ENCODE data around the gene NEK6.

NEK6 gene

DNA sequence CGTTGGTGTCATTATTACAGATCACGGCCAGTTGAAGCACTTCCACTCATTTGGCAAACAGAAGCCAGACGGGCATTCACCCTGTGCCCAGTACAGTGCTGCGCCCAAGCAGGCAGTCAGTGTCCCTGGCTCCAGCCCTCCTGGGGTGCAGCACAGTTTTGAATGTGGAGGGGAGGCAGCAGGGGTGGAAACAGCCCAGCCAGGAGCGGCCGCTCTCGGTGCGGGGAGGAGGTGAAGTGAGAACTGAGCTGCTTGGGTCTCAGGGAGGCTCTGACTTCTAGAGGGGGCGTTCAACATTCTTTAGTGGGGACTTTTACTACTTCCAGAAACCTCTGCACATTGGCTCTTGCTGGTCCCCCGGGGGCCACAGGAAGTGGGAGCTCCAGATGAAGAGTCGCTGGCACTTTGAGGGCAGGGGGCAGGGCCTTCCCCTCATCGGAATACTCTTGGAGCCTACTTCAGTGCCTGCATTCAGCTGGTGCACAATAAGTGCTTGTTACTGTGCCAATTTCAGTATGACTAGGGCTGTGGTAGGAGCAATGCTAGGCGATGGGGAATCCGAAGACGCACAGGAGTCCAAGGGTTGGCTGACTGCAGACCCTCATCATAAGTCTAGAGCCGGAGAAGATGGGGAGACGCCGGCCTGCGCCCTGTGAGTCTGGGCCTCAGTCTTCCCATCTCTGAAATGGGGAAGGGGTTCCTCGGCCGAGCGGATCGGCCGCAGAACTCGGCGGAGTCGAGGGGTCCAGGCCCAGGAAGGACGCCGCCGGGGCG lies 492 bp upstream of the NEK6 start (continued):
- TF ChIP-seq PATZ1 (CRISPR knock-in tag; IDR thresholded peaks at IDR 0.05; ENCODE audit: borderline replicate concordance) (no peak), ZNF8 (CRISPR knock-in tag; IDR thresholded peaks at IDR 0.05) (no peak), TOX (CRISPR knock-in tag; IDR thresholded peaks at IDR 0.05; ENCODE audit: borderline replicate concordance) (no peak), PPARA (CRISPR knock-in tag; IDR thresholded peaks at IDR 0.05; ENCODE audit: borderline replicate concordance) (no peak), RARB (CRISPR knock-in tag; IDR thresholded peaks at IDR 0.05) (no peak), ZFP30 (CRISPR knock-in tag; IDR thresholded peaks at IDR 0.05) (no peak), SNAI2 (CRISPR knock-in tag; IDR thresholded peaks at IDR 0.05) (no peak), ARNTL (CRISPR knock-in tag; IDR thresholded peaks at IDR 0.05; ENCODE audit: borderline replicate concordance, low read depth) (no peak), ZNF70 (CRISPR knock-in tag; IDR thresholded peaks at IDR 0.05) (no peak), ZC3H10 (CRISPR knock-in tag; IDR thresholded peaks at IDR 0.05) (no peak), ZNF565 (CRISPR knock-in tag; conservative IDR thresholded peaks at IDR 0.05; ENCODE audit: low read depth) (no peak), ESRRG (CRISPR knock-in tag; IDR thresholded peaks at IDR 0.05) (no peak), TCF4 (CRISPR knock-in tag; IDR thresholded peaks at IDR 0.05; ENCODE audit: borderline replicate concordance) (no peak)
- TF ChIP-seq, protein P1, sequence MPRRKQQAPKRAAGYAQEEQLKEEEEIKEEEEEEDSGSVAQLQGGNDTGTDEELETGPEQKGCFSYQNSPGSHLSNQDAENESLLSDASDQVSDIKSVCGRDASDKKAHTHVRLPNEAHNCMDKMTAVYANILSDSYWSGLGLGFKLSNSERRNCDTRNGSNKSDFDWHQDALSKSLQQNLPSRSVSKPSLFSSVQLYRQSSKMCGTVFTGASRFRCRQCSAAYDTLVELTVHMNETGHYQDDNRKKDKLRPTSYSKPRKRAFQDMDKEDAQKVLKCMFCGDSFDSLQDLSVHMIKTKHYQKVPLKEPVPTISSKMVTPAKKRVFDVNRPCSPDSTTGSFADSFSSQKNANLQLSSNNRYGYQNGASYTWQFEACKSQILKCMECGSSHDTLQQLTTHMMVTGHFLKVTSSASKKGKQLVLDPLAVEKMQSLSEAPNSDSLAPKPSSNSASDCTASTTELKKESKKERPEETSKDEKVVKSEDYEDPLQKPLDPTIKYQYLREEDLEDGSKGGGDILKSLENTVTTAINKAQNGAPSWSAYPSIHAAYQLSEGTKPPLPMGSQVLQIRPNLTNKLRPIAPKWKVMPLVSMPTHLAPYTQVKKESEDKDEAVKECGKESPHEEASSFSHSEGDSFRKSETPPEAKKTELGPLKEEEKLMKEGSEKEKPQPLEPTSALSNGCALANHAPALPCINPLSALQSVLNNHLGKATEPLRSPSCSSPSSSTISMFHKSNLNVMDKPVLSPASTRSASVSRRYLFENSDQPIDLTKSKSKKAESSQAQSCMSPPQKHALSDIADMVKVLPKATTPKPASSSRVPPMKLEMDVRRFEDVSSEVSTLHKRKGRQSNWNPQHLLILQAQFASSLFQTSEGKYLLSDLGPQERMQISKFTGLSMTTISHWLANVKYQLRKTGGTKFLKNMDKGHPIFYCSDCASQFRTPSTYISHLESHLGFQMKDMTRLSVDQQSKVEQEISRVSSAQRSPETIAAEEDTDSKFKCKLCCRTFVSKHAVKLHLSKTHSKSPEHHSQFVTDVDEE (CRISPR knock-in tag; IDR thresholded peaks at IDR 0.05), result no peak

- TF ChIP-seq GLIS3 (CRISPR knock-in tag; IDR thresholded peaks at IDR 0.05), result no peak
- no peak for TF ChIP-seq ESRRG (CRISPR knock-in tag; IDR thresholded peaks at IDR 0.05)
- no peak for TF ChIP-seq ISL1 (CRISPR knock-in tag; IDR thresholded peaks at IDR 0.05)
- no peak for TF ChIP-seq BACH2 (CRISPR knock-in tag; IDR thresholded peaks at IDR 0.05; ENCODE audit: borderline replicate concordance)
- TF ChIP-seq CSDC2 (CRISPR knock-in tag; IDR thresholded peaks at IDR 0.05), result no peak
- TF ChIP-seq PPARA (CRISPR knock-in tag; IDR thresholded peaks at IDR 0.05; ENCODE audit: borderline replicate concordance), result no peak
- TF ChIP-seq, protein P1 (CRISPR knock-in tag; IDR thresholded peaks at IDR 0.05), result no peak
- TF ChIP-seq ZNF565 (CRISPR knock-in tag; conservative IDR thresholded peaks at IDR 0.05; ENCODE audit: low read depth), result no peak
- TF ChIP-seq, protein P2, sequence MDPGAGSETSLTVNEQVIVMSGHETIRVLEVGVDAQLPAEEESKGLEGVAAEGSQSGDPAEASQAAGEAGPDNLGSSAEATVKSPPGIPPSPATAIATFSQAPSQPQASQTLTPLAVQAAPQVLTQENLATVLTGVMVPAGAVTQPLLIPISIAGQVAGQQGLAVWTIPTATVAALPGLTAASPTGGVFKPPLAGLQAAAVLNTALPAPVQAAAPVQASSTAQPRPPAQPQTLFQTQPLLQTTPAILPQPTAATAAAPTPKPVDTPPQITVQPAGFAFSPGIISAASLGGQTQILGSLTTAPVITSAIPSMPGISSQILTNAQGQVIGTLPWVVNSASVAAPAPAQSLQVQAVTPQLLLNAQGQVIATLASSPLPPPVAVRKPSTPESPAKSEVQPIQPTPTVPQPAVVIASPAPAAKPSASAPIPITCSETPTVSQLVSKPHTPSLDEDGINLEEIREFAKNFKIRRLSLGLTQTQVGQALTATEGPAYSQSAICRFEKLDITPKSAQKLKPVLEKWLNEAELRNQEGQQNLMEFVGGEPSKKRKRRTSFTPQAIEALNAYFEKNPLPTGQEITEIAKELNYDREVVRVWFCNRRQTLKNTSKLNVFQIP (CRISPR knock-in tag; IDR thresholded peaks at IDR 0.05; ENCODE audit: borderline replicate concordance, low read depth), result no peak
- TF ChIP-seq CSRNP3 (CRISPR knock-in tag; IDR thresholded peaks at IDR 0.05), result no peak
- no peak for TF ChIP-seq ZFP30 (CRISPR knock-in tag; IDR thresholded peaks at IDR 0.05)
- no peak for TF ChIP-seq ZC3H10 (CRISPR knock-in tag; IDR thresholded peaks at IDR 0.05)
- no peak for TF ChIP-seq ARNTL (CRISPR knock-in tag; IDR thresholded peaks at IDR 0.05; ENCODE audit: borderline replicate concordance, low read depth)
- no peak for TF ChIP-seq ZFP3 (CRISPR knock-in tag; IDR thresholded peaks at IDR 0.05)
- no peak for TF ChIP-seq RARB (CRISPR knock-in tag; IDR thresholded peaks at IDR 0.05)
- no peak for TF ChIP-seq TOX (CRISPR knock-in tag; IDR thresholded peaks at IDR 0.05; ENCODE audit: borderline replicate concordance)
- TF ChIP-seq SNAI2 (CRISPR knock-in tag; IDR thresholded peaks at IDR 0.05), result no peak
- ATAC-seq, result peak; percentile 25
Measured at GRCh38 chr9:124258607-124259157, 933 bp downstream of the NEK6 start.

Data from SK-N-SH treated with all-trans-retinoic acid at 6 μM for 48 hours (cell line).